ENCODE results near the gene PIEZO2.

The PIEZO2 gene

DNA sequence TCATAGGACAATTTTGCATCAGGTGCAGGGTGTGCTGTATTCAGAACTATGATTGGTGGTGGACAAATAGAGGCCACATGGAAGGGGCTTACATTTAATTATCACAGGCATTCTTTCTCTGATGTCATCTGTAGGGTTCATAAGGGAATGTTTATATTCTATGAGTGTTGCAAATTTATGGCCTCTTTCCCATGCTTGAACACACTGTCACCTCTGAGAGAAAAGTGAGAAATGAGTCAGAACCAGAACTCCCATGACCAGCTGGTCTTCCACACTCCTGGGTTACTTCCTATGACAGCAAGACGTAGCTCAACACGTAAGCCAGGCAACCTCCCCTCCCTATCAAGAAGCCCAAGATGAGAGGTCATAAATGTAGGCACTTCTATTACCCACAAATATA is 310.8 kb downstream of the PIEZO2 start:
- no peak for DNase-seq

DNA sequence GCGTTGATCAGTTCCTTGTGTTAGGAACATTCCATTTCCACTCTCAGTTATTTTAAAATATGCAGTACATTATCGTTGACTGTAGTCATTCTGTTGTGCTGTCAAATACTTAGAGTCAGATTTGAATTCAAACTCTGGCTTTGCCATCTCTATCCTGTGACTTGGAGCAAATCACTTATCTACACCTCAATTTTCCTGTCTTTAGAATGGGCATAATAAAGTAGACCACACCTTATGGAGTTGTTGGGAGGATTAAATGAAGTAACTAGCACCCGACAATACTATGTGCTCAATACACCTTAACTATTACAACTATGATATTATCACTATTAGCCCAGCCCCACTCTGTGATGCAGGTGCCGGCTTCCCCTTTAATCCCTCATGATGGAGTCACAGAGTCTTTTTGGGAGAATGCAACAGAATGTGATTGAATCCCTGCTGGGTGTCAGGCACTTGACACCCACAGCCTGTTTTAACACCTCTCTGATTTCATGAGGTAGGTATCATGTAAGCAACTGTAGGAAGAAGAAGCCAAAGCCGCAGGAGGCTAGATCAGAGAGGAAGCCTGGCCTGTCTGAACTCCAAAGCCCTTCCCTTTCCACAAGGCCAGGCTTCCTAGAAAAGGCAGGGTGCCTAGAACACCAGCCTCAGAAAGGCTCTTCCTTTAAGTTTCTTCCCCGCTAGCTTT is 315.1 kb downstream of the PIEZO2 start:
- no peak for DNase-seq

DNA sequence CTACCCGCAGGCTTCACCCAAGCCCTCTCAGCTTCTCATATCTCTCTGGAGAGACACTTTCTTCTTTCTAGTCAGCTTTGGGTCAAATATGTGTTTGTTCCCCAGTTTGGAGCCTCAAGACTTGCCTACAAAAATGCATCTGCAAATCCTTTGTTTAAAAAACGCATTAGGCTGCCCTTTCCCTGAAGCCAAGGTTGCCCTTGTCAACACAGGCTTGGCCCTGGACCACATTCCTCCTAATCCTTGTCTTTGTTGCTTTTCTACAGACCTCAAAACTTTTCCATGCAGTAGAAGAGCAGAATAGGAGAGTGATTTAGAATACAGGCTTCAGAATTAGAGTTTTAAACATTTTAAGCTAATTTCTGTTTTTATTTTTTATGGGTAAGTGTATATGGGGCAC is 315.7 kb downstream of the PIEZO2 start:
- DNase-seq = no peak

DNA sequence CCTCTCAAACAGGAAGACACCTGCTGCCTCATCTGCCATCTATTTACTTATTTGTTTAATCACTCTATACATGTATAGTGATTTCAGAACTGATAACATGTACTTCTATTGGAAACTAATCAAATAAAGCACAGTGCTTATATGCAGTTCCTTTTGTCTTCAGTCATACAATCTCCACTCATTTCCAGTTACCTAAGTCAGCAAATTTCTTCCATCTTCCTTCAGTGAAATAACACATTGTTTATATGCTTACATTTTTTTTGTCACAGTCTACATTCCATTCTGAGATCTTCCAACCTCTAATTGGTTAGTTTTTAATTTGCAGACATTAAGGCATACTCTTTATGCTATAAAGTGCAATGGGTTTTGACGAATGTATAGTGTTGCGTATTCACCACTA is 323.0 kb downstream of the PIEZO2 start:
- DNase-seq = no peak

DNA sequence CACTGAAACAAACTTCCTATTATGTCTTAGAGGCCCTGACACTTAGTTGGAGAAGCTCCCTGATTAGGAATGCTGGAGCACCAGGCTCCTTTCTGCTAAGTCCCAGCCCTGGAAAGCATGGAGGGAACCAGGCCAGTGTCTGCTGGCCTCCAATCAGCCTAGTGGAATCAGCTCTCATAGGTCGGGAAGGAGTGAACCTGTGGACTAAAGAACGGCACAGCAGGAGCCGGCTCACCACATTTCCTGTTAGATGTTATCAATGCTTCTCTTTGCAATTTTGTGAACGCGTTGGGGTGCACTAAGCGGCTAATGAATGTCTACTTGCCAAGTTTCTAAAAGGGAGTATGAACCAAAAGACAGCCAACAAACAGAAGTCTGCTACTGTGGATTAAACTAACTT is 326.9 kb downstream of the PIEZO2 start:
- DNase-seq = no peak

DNA sequence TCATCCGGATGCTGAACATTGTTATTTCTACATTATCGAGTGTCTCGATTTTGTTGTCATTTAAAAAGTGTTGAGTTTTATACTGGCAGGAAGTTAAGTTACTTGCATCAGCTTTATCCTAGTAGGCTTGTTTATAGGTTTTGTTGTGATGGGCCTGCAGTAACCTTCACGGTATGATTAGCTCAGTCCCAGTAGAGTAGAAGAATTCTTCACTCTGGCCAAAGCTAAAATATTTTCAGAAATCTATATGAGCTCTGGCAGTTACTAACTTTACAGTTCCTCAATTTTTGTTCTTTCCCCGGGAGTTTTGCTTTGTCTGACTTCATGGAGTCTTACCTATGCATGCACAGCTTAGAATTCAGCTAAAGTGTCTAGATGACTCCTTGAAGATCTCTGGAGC is 328.7 kb downstream of the PIEZO2 start:
- DNase-seq = no peak

DNA sequence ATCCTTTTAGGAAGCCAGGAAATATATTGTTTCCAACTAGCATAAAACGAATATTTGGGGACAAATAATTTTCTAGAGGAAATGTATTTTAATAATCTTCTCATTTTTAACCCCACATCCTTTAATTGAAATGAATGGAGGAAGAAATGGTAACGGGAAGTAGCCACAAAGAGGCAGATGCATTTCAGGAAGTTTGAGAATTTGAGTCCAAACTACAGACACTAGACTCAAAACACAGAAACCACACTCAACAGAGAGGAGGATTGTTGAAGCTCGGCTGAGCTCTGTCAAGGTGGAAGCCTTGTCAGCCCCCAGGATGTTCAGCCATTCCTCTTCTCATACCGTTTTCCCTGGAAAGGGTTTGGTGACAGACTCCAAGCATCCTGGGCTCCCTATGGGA is 335.0 kb downstream of the PIEZO2 start:
- no peak for DNase-seq

DNA sequence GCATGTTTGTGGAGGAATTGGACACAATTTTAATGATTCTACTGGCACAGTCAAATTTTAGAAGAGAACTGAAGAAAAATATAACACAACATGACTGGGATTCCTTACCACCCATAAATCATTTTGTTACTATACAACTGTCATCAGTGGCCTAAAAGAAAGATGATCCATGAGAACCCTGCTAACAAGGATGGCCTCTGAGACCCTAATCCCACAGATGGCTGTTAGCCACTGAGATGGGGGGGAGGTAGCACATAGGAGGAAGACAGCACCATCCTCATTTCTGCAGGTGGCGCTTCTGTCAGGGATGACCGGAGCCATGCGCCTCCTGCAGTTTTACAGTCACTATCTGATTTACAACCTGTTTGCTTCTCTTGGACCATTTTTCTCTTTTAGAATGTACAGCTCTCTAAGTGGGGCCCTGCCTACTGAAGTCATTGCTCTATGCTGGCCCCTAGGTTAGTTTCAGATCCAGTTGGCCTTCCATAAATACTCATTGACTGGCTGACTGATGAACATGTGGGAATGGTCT is 343.7 kb downstream of the PIEZO2 start:
- DNase-seq = no peak

DNA sequence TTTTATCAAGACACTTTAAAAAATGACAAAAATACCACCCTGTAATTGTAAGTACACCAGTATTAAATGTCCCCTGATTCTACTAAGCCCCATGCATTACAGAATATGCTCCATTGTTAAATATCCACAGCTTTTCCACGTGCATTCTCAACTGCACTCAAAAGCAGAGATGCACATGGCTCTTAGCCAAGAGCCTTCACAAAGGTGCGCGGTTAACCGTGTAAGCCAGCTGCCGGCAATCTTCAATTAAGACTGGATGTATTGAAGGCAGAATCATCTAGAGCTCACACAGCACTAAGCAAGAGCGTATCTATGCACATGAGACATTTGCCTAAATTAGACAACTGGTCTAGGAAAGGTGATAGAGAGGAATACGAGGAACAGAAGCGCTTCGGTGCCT is 345.2 kb downstream of the PIEZO2 start:
- DNase-seq = peak; percentile 44 to 50

DNA sequence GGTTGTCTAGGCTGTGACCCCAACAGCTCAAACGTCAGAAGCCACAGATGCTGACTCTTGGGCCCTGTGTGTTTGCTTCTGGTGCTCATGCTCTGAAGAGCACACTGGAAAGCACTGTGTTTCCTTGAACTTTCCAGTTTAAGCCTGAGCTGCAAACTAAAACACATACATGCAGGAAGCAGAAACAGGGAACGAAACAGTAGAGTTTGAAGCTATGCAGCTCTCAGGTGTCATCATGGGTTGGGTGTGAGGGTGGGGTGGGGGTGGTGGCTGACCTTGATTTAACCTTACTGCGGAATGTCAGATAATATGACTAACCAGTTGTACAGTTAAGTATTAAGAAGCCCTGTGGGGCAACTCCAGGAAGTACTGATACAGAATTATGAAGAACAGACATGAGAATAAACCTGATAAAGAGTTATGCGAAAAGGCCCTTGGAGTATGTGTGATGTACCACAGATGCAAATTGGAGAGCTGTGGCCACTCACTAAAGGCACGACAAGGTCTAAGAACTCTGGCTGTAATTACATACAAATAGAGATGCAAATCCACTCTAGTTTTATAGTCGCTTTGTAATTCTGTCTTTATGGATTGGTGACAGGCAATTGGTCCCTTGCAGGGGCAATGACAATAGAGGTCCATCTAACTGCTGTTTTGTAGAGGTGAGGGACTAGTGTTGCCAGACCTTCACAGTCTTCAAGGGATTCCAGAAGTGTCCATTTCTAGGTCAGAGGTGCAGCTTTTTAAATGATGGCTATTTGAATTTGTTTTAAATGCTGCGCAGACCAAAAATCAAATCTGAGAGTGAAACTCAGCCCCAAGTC is 350.4 kb downstream of the PIEZO2 start:
- DNase-seq = no peak

DNA sequence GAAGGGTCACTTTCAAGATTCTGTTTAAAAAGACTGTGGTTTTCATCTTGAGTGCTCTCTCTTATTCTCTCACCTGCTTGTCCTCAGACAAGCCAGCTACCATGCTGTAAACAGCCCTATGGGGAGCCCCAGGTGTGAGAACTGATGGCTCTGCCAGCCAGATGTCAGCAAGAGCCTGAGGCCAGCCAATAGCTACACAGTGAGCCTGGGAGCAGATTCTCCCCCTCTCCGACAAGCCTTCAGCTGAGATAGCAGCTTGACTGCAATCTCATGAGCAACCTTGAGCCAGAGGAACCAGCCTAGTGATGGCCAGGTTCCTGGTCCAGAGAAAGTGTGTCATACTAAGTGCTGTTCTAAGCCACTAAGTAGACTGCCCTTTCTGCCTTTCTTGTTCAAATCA is 351.5 kb downstream of the PIEZO2 start:
- DNase-seq = peak; percentile 87 to 89

DNA sequence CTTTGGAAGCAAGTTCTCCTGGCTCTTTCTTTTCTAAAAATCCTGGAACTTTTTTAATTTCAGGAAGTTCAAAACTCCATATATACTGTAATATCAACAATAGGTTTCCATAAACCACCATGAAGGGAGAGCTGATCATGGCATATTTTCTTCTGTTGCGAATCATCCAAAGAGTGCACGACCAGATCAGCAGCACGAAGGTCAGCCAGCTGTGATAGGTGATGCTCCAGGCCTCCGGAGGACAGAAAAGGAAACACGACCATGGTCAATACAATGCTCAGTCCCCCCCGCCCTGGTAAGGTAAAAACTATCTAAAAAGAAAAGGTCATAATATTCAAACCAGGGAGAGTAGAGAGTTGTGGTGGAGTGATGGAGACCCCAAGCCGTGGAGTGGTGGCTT is 354.6 kb downstream of the PIEZO2 start:
- DNase-seq = no peak

DNA sequence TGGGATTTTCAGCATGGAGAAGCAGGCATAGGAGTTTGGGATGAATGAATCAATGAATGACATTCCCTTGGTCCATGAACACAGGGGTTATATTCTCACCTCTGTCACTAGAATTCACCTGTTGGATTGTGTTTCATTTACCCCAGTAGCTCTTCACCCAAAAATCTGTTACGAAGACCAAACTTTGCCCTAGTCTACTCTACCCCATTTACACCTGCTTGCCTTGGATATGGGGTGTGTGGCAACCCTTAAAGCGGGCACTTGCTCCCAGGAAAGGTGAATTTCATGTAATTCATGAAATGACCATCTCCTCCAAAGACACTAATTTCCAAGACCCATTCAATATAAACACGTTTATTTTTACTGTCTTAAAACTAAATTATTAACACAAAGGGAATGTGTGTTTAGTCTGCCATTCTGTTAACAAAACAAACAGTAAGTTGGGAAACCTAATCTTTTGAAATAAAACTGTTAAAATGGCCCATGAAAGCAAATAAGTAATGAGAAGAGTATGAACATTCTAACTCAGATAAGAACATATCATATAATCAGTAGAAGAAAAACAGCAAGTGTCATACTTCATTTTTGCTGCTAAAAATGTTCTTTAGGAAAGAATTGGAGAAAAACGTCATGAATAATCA is 355.5 kb downstream of the PIEZO2 start:
- no peak for DNase-seq

DNA sequence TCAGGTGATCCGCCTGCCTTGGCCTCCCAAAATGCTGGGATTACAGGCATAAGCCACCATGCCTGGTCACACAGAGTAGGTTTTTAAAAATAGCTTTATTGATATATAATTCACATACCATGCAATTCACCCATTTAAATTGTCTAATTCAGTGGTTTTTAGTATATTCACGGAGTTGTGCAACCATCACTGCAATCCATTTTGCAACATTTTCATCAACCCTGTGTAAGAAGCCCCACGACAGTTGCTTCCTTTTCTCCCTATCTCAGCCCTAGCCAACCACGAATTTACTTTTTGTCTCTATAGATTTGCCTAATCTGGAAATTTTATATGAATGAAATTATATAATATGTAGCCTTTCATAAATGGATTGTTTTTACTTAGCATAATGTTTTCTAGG is 357.2 kb downstream of the PIEZO2 start:
- no peak for DNase-seq

DNA sequence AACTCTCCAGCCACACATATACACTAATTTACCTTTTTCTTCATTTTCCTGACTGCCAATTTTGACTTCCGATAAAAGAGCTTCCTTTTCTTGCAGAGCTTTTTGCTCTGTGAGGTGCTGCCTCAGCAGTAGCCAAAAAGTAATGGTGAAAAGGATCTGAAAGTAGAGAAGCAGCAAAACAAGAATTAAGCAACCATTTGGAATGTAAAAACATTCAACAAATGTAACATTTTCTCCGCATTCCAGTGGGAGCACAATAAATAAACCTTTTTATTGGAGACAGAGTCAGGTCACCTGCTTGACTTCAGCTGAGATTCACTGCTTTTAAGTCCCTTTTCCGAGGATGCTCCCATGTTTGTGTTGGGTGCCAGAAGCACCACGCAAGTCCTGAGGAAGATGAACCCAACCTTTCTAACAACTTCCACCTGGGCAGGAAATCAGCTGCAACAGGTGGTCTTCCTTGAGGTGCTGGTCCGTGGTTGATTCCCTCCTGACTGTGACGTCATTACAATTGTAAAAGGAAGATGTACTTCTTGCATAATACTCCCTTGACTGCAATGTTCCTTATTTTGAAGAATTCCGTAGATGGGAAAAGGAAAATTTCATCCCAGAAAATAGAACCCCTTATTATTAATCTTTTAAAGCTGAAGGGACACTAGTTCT is 358.1 kb downstream of the PIEZO2 start:
- no peak for DNase-seq

DNA sequence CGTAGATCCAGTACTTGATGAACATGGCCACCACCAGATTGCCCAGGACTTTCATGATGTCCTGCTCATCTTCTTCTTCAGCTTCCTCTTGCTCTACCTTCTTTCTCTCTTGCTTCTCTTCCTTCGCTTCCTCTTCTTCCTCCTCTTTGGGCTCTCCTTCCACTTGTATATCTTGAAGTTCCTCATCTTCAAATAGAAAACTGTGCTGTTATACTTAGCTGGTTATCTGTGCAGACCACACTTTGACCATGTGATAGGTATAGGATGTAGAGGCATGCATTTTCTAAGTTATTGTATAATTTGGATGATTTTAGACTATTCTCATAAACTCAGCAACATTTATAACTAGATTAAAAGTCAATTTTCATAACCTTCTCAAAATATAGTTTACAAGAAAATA is 360.2 kb downstream of the PIEZO2 start:
- no peak for DNase-seq

DNA sequence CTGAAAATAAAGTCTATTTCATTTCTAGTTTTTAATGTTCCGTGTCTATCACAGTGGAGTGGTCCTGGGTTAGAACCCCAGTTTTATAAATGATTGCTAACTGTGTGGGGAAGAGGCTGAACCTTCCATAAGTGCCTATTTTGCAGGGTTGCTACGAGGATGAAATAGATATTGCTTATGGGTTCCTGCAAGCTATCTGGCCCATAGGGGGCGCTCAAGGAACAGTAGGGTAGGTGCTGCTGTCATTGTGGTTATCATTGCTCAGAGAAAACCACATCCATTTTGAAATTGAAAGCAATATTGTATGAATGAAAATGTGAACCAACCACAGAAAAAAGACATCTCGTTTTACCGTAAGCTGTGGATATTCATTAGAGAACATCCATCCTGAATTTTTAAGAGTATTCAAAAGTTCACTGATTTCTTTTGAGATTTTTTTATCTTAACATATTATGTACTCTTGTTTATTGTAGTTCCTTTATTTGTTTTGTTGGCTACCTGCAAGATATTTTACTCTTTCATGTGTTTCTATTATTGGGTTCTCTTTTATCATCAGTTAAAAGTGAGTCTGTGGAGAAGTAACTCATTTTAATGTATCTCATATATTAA is 362.0 kb downstream of the PIEZO2 start:
- DNase-seq = peak; percentile 47 to 67

DNA sequence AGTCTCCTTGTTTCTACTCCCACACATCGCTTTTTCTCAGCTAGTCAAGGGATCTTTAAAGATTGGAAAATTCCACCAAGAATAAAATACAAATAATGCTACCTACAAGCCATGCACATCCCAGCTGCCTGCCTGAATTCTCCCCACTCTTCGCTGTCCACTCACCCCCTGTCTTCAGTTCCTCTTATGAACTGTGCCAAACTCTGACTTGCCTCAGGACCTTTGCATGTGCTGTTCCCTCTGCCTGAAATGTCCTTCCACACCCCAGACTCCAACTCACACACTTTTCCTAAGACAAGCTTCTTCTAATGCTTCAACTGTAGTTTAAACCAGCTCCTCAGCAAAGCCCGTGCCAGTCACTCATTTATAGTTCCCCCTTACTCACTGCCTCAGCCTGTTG is 363.6 kb downstream of the PIEZO2 start:
- no peak for DNase-seq

DNA sequence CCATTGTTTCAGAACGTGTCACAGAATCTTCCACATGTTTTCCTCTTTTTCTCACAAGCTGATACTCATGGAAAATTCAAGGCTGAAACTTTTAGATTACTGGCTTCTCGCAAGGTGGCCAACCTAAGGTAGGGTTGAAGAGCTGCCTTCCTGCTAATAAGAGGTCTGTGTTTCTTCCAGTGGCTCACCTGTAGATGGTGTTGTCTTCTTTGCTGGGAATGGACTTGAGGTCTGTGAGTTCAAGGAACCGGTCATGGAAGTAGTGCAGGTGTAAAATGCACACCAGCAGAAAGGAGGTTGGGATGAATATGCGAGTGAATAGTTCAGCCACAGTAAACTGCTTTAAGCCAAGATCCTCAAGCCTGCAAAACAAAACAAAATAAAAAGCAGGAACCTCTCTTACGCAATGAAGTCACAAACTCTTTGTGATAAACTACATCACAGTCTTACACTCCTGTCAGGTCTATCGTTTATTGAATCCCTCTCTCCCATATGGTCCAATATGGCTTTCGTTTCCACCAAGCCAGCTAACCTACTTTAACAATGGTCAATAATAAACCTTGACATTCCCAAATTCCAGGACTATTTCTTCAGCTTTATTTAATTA is 364.7 kb downstream of the PIEZO2 start:
- no peak for DNase-seq

DNA sequence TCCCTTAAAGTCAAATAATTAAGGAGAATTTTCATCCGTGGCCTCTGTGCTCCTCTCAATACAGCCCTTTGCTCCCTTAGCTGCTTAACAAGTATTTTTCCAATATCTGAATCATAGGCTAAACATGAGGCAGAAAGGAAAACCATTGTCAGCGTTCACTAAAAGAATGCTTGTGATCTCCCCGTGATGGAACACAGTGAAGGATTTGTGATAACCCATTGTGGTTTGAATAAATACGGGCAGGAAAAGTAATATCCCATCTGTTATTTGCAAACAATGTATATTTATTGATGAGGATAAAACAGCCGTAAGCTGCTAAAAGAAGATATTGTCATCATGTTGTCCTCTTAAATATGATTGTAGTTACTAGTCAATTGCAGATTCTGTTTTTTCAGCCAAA is 365.4 kb downstream of the PIEZO2 start:
- DNase-seq = no peak

DNA sequence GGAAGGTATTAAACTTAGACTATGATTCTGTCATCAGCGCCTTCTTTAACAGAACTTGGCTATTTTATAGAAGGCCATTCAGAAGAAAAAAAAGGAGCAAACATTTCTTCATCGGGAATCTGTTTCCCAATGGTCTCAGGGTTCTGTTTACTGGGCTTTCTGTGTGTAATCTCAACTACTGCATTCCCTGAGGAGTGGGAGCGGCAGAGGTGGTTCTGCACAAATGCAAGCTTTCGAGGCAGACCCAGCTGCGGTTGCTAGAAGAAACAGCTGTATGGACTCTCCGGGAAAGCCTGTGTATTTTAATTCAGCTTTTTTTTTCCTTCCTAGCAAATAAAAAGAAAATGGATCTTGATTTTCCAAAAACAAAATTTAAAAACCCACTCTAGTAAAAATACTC is 372.9 kb downstream of the PIEZO2 start:
- no peak for DNase-seq

DNA sequence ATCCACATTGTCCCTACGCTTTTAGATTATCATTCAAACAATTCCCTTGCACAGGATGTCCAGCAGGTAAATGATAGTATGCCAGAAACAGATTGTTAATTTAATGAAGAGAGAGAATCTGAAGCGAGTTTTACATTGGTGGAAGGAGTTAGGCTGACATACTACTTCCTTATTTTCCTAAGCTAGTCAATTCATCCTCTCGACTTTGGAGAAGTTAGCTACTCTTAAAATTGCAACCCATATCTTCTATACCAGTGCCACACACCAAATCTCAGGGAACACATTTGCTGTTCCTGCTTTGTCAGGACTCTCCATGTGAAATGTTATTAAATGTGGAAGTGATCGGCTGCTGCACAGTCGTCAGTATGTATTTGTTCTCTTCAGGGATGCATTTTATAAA is 374.3 kb downstream of the PIEZO2 start:
- DNase-seq = no peak

Measured in NCI-H187 (cell line).